A673 (cell line): Measurements from ENCODE around the gene NR4A3. TPM values are rescaled to one million over a fixed set of nuclear protein-coding genes. Genes with fewer than 3 reads are reported as not detected.
A peak's percentile ranks its signal among the peaks of the same experiment; 100 is the strongest.

Experiments used
- BruUV-seq: library from RNA; stranded (reverse); fragments of 400-500 nt; replicated peaks from 2 replicates; lab custom pipeline; 2021; lab: Mats Ljungman, UMichigan
- CTCF ChIA-PET: fragments of 300-600 bp; sonication (Branson Sonifier 250); formaldehyde crosslinking; loops from one replicate; lab custom pipeline; 2022; ENCODE audit warnings: antibody characterized with exemption; lab: Charles Lee
- POLR2A ChIA-PET: fragments of 300-600 bp; sonication (Branson Sonifier 250); formaldehyde crosslinking; loops from one replicate; lab custom pipeline; 2022; ENCODE audit warnings: antibody characterized with exemption; ENCODE audit not compliant: low non-redundant PET; lab: Charles Lee
- DNase-seq: peaks from one replicate; pipeline ENCODE4 v3.0.0-alpha.2; 2015; ENCODE audit warnings: low spot score
- H3K27ac ChIP-seq: fragments of 200-600 bp; sonication (generic); 2 replicates; pipeline ENCODE4 v1.5.1; 2016; ENCODE audit warnings: mixed run types, low read depth, mild to moderate bottlenecking, mixed read lengths, antibody characterized with exemption, low read length; ENCODE audit not compliant: poor library complexity, severe bottlenecking
- H3K27me3 ChIP-seq: fragments of 200-600 bp; sonication (generic); replicated peaks from 2 replicates; pipeline ENCODE4 v1.6.1; 2017; ENCODE audit warnings: mixed run types, low read depth, mild to moderate bottlenecking, mixed read lengths, antibody characterized with exemption, low read length; ENCODE audit not compliant: insufficient read depth, poor library complexity
- H3K36me3 ChIP-seq: fragments of 200-600 bp; sonication (generic); 2 replicates; pipeline ENCODE4 v1.6.1; 2016; ENCODE audit warnings: mixed run types, mild to moderate bottlenecking, mixed read lengths, antibody characterized with exemption, low read length; ENCODE audit not compliant: insufficient read depth, poor library complexity, severe bottlenecking
- H3K4me1 ChIP-seq: fragments of 200-600 bp; sonication (generic); 2 replicates; pipeline ENCODE4 v1.6.1; 2017; ENCODE audit warnings: mixed run types, mild to moderate bottlenecking, mixed read lengths, antibody characterized with exemption, low read length; ENCODE audit not compliant: insufficient read depth, poor library complexity, severe bottlenecking
- H3K4me3 ChIP-seq: fragments of 200-600 bp; sonication (generic); 2 replicates; pipeline ENCODE4 v1.5.1; 2016; ENCODE audit warnings: low read depth, mixed run types, mild to moderate bottlenecking, mixed read lengths, low read length; ENCODE audit not compliant: poor library complexity, severe bottlenecking
- H3K9me3 ChIP-seq: fragments of 200-600 bp; sonication (generic); 2 replicates; pipeline ENCODE4 v1.6.1; 2016; ENCODE audit warnings: mixed run types, low read depth, mild to moderate bottlenecking, mixed read lengths, antibody characterized with exemption, low read length; ENCODE audit not compliant: poor library complexity, severe bottlenecking
- EZH2 ChIP-seq: fragments of 200-600 bp; sonication (generic); IDR thresholded peaks from 2 replicates; pipeline ENCODE4 v1.6.1; 2017; ENCODE audit warnings: borderline replicate concordance, low read depth, mild to moderate bottlenecking, mixed read lengths, antibody characterized with exemption, low read length; ENCODE audit not compliant: poor library complexity, severe bottlenecking
- intact Hi-C: fragments of 100-400 bp; cut with micrococcal nuclease; formaldehyde crosslinking; loops from one replicate; pipeline ENCODE4 v1.10.0; 2022; ENCODE audit not compliant: unreplicated experiment
- total RNA-seq: library from RNA; stranded (reverse); gene quantifications from 2 replicates; pipeline ENCODE4 v1.2.3, GENCODE V29; 2021
- TF ChIP-seq, protein P1 (sequence below): fragments of 300-800, 200-600 bp; sonication (generic); conservative IDR thresholded peaks from 2 replicates; pipeline ENCODE4 v1.5.1; 2017; ENCODE audit warnings: low read depth, mild to moderate bottlenecking, antibody characterized with exemption, low read length, moderate library complexity, mixed read lengths

Gene NR4A3
- total RNA-seq, 1 experiment from 2014 or later: 6.4 TPM

- POLR2A ChIA-PET: no interaction called here
- DNase-seq: no peak
- Histone ChIP-seq H3K4me1 (peaks cover 30% of the 10 kb centered on the region), H3K4me3 (no peak overlapping the region), H3K27ac (no peak overlapping the region), H3K9me3 (no peaks in the 10 kb centered on the region), H3K27me3 (no peaks in the 10 kb centered on the region), H3K36me3 (no peaks in the 10 kb centered on the region)
- intact Hi-C loops: no loop called here
- CTCF ChIA-PET: no interaction called here
- no TSS peak for BruUV-seq
- TF ChIP-seq EZH2: no peak
- TF ChIP-seq, protein P1, sequence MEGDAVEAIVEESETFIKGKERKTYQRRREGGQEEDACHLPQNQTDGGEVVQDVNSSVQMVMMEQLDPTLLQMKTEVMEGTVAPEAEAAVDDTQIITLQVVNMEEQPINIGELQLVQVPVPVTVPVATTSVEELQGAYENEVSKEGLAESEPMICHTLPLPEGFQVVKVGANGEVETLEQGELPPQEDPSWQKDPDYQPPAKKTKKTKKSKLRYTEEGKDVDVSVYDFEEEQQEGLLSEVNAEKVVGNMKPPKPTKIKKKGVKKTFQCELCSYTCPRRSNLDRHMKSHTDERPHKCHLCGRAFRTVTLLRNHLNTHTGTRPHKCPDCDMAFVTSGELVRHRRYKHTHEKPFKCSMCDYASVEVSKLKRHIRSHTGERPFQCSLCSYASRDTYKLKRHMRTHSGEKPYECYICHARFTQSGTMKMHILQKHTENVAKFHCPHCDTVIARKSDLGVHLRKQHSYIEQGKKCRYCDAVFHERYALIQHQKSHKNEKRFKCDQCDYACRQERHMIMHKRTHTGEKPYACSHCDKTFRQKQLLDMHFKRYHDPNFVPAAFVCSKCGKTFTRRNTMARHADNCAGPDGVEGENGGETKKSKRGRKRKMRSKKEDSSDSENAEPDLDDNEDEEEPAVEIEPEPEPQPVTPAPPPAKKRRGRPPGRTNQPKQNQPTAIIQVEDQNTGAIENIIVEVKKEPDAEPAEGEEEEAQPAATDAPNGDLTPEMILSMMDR: no peak
Measured at GRCh38 chr9:99858087-99858486, 36.4 kb downstream of the NR4A3 start.

DNA sequence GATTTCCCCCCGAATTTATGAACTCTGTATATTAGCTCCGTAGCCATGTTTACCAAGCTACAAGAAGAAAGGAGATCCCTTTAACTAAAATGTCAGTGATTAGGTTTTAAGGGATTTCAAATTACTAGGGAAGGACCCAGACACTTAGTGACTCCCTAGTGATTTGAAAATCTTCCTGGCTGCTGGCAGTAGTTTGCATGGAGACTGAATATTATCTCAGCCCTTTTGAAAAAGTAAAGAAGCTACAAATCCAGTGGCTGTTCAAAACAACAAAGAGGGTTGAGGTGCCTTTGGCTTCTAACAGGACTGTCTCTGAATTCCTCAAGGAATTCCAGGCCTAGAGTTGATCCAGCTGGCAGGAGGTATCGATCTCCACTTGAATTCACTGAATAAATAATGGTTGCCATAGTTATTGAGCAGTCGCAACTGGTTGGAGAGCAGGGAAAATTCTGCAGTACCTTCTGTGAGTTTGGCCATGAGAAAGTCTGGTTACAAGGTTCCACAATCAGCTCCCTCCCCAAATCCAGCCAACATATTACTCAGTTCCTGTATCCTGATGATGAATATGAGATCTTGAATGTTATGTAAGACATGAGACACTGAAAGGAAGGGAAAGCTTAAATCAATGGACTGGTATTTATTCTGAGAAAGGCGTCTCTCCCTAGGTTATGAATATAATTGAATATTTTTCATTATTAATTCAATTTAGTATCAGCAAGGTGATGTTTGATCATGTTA, 37.7 kb downstream of the NR4A3 start:
- Histone ChIP-seq H3K27ac (no peak overlapping the region), H3K9me3 (no peaks in the 10 kb centered on the region), H3K36me3 (no peaks in the 10 kb centered on the region), H3K4me3 (no peak overlapping the region), H3K4me1 (peaks cover 32% of the 10 kb centered on the region), H3K27me3 (no peaks in the 10 kb centered on the region)
- no peak for DNase-seq
- TF ChIP-seq, protein P1: no peak
- TF ChIP-seq EZH2: no peak
- no TSS peak for BruUV-seq
- CTCF ChIA-PET: no interaction called here
- intact Hi-C loops: no loop called here
- POLR2A ChIA-PET: no interaction called here

GRCh38 chr9:99860266-99860665, 38.6 kb downstream of the NR4A3 start:
- Histone ChIP-seq H3K27me3 (no peaks in the 10 kb centered on the region), H3K9me3 (no peaks in the 10 kb centered on the region), H3K4me1 (peaks cover 32% of the 10 kb centered on the region), H3K4me3 (no peak overlapping the region), H3K27ac (no peak overlapping the region), H3K36me3 (no peaks in the 10 kb centered on the region)
- no TSS peak for BruUV-seq
- intact Hi-C loops: no loop called here
- ChIA-PET POLR2A (interaction anchor here (0.7 kb wide), 1 partner anchor 465 kb away, joined by 9 read pairs; no protein-coding TSS in a partner anchor), CTCF (no interaction called here)
- no peak for TF ChIP-seq EZH2
- TF ChIP-seq, protein P1: no peak
- DNase-seq: peak; percentile 23
